GM19239 (cell line): ENCODE results near the gene APLP2.
"Not testable (repeated sequence)": the region's sequence is repeated elsewhere in the genome, so short reads cannot be mapped to it uniquely, and the experiment has no call there.

Experiments used
- DNase-seq: peaks from one replicate; pipeline ENCODE4 v3.0.0; 2011; ENCODE audit warnings: low spot score; ENCODE audit not compliant: insufficient read length
- FAIRE-seq: peaks from 2 replicates; lab custom pipeline; 2011; peaks lifted over from hg19 to GRCh38; lab: Jason Lieb, UNC

The APLP2 gene

DNA sequence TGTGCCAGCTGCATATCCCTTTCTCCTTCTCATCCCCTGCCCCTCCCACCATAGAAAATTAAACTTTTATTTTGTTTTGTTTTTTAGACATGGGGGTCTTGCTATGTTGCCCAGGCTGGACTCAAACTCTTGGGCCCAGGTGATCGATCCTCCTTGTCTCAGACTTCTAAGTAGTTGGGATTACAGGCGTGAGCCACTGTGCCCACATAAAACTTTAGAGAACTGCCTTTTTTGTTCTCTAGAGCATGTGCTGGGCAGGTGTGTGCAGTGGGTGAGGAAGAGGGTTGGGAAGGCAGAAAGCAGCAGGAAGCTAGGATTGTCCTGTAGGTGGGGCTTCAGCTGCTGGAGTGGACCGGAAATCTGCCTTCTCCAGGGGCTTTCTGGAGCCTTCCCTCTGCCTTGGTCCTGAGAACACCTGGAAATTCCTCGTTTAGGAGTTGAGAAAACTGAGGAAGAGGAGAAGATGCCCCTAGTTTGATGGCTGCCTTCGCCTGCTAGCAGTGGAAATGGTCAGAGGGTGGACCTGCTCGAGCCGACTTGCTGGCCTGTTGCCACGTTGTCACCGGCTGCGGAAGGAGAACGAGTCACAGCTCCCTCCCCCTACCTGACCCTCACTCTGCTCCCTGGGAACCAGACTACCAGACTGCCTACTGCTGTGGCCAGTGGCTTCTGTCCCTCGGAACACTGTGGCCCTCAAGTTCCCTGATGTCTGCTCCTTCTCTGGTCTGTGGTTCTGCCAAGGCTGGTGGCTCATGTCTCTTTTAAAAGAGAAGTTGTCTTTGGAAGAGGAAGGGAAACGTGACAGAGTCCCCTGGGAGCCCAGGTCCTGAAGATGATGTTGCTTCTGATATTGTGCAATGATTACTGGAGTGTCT lies 93.9 kb downstream of the APLP2 start:
- FAIRE-seq (no peak), DNase-seq (no peak)

DNA sequence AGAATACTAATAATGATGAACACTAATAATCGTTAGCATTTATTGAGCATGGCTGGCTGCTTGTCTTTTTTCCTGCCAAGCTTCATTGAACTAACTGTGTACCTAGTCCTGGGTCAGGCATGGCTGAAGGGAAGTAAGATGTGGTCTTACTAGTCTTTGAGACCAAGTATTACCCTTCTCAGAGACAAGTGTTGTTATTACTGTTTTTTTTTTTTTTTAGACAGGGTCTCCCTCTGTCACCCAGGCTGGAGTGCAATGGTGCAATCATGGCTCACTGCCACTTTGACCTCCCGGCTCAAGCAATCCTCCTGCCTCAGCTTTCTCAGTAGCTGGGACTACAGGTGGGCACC lies 94.5 kb downstream of the APLP2 start:
- FAIRE-seq: no peak
- DNase-seq: no peak

DNA sequence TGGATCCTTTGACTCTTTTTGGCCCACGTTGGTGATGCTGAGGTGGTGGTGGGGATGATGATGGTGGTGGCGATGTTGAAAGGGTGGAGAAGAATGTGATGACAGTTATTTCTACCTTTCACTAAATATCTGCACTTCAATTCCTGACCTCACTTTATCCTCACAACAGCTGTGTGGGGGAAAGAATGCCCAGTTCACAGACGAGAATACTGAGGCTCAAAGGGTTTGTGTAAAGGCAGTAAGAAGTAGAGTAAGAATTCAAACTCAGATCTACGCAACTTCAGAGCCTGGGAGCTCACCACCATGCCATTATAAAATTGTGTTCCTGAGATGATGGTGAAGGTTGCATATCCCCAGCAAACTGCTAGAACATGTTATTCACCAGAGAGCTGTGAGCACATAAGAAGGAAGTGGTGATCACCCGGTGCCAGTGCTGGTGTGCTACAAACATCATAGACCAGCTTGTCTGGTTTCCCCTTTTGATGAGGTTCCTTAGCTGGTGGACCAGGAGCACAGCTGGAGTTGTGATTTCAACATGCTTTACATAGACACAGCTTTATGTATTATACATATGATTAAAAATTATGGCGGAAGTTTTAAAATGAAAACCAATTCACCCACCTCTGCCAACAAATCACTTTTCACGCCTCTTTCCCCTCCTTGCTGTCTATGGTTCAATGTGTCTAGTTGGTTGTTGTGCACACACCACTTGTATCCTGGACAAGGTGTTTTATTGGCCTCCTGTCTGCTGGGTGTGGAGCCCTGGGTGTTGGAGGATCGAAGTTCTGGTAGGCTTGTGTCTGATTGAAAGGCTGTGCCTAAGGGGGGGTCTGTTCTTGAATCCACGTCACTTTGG lies 96.1 kb downstream of the APLP2 start:
- FAIRE-seq (no peak), DNase-seq (no peak)

DNA sequence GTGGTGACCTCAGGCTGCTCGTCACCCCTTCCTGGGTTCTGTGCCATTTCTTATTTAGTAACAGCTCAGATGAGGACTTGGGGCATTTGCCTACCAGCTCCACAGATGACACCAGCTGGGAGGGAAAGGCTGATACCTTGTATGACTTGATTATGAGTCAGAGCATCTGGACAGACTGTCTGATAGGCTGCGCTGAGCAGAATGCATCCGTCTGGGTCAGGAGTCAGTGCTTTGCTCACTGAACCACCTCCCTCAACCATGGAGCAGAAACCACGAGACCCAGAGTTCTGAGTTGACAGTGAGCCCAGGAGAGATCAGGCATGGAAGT lies 96.7 kb downstream of the APLP2 start:
- no peak for FAIRE-seq
- no peak for DNase-seq

DNA sequence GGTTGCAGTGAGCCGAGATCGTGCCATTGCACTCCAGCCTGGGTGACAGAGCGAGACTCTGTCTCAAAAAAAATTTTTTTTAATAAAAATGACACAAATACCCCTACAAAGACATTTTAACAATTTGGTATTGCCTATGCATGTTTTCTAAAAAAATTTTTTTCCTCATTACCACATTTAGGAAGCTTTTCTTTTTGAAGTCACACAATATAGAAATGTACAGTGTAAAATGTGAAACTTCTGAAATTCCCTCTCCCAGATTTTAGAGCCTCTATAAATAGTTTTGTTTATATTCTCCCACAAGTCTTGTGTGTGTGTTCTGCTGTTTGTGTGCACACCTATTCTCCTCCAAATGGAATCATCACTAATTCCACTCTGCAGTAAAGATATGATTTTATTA lies 97.5 kb downstream of the APLP2 start:
- DNase-seq: no peak
- no peak for FAIRE-seq

DNA sequence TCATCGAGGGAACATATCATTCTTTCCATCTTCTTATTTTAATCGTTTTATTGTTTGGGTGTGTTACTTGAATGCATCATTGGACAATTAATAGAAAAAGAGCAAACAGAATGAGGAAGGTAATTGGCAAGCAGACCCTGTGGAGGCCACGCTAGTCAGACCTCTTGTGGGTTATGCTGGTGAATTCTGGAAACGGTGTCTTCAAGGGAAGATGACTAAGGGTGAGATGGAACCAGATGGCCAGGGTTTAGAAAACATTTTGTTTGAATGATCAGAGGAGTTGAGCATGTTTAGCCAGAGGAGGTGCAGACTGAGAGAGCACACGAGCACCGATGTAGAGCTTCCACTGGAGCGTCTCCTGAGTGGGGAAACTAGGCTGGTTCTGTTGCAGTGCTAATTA lies 98.4 kb downstream of the APLP2 start:
- DNase-seq (no peak), FAIRE-seq (no peak)

DNA sequence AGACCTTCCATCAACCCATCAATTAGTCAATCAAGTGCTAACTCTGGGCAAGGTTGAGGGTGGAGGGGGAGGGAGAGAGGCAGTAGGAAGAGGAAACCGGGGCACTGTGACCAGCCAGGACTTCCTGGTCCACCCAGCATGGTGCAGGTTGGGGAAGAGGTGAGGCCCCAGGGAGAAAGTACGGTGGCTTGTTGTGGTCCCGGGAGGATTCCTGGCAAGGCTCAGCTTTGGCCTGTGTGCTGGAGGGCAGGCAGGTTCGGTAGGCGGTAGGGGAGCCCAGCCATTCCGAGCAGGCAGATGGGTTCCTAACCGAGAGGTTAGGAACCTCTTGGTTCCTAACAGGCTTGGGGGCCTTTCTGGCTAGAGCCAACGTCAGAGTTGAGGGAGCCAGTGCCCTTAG lies 100.7 kb downstream of the APLP2 start:
- DNase-seq: no peak

DNA sequence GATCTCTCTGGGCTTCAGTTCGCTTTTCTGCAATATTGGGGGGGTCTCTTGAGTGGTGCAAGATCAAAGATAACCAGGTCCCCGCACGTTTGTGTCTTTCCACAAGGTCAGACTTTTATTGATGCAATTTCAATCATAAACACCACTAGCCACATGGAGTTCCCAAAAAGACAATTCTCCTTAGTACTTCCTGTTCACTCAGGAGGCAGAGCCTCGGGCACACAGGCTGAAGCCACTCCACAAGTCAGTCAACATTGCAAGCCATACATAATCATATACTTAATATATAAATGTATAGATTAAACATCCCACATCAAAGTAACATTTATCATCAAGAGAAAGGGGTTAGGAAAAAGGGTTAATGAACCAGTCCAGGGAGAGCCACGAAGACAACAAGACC lies 101.8 kb downstream of the APLP2 start:
- no peak for DNase-seq
- FAIRE-seq: no peak

More for the DNA sequence above, 100.7 kb downstream of the APLP2 start:
- FAIRE-seq: no peak

DNA sequence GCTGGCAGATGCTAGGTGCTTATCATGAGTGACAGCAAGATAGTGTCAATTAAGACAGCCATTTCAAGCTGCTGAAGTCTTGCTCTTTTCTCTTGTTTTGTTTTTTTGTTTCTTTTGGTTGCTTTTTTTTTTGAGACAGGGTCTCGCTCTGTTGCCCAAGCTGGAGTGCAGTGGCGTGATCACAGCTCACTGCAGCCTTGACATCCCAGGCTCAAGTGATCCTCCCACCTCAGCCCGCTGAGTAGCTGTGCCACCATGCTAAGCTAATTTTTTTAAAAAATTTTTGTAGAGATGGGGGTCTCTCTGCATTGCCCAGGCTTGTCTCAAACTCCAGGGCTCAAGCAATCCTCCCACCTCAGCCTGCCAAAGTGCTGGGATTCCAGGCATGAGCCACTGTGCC lies 102.3 kb downstream of the APLP2 start:
- FAIRE-seq: not testable (repeated sequence)

DNA sequence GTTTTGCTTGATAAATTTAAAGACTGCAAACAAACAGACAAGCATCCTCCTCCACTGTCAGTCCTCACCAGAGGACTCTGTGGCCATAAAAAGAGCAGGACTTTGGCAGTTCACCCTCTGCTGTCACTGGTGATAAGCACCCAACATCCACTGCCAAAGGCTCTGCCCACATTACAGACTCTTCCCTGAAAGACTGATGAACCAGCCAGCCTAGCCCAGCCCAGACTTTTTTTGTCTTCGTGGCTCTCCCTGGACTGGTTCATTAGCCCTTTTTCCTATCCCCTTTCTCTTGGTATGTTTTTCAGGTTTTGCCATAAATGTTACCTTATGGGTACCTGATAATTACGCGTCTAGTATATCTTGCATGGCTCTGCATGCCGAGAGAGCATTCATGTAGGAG lies 104.9 kb downstream of the APLP2 start:
- DNase-seq (no peak), FAIRE-seq (no peak)

More for the DNA sequence above, 102.3 kb downstream of the APLP2 start:
- DNase-seq: not testable (repeated sequence)

DNA sequence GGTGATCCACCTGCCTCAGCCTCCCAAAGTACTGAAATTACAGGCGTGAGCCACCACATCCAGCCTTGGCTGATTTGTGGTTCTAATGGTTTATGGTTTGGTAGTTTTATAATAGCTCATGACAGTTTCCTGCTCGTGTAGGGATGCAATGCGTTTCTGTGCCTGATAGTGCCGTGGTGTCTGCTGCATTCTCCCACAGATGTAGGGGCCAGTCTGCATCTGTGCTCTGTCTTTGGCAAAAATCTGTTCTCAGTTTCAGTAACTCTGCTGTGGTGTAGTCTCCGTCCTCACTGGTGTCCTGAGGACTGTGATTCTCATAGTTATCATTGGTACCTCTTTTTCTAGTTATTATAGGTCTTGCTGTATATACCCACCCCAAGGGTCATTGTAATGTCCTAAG lies 106.2 kb downstream of the APLP2 start:
- FAIRE-seq: no peak
- DNase-seq: no peak

DNA sequence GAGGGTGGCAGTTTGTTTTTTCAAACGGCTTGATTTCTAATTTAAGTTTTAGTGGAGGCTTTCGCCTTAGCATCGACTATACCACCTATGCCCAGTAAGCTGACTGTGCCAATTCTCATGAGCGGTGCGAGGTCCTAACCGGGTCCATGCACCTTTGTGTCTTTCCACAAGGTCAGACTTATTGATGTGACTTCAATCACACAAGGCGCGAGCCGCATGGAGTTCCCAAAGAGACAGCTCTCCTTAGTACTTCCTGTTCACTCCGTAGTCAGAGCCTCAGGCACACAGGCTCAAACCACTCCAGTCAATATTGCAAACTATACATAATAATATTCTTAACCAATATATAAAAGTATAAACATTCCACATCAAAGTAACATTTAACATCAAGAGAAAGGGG lies 108.1 kb downstream of the APLP2 start:
- FAIRE-seq (no peak), DNase-seq (no peak)

DNA sequence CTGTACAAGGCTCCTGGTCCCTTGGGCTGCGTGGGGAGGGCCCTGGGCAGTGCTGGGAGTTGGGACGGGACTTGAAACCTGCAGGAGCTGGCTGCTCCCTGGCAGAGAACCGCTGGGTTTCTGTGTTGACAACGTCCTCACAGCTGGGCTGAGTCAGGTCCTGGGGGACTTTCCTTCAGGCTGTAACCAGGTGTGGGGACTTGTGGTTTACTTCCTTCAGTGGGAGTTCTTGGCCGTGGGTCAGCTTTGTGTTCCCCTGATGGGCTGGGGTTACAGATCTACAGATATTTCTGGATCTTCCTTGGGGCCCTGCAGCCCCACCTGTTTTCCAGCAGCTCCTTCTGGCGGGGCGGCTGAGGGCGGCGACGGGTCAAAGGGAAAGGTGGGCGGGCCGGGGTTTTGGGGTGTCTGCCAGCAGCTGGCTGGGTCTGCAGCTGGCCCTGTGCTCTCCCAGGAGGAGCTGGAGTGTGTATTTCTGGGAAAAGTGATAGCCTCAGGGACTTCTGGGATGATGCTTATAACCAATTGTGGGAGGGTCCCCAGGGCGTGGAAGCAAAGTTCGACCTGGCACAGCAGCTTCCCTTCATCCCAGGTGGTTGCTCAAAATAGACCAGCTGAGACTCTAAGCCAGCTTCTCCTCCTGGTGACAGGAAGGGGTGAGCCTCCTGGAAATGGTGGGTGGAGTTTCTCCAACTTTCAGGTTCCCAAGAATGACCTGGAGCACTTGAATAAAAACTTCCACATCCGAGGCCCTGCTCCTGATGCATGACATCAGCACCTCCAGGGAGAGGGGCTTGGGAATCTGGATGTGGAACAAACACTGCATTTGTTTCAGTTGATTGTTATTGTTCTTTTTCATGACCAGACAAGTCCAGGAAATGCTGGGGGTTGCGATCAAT lies 109.0 kb downstream of the APLP2 start:
- no peak for DNase-seq
- no peak for FAIRE-seq

DNA sequence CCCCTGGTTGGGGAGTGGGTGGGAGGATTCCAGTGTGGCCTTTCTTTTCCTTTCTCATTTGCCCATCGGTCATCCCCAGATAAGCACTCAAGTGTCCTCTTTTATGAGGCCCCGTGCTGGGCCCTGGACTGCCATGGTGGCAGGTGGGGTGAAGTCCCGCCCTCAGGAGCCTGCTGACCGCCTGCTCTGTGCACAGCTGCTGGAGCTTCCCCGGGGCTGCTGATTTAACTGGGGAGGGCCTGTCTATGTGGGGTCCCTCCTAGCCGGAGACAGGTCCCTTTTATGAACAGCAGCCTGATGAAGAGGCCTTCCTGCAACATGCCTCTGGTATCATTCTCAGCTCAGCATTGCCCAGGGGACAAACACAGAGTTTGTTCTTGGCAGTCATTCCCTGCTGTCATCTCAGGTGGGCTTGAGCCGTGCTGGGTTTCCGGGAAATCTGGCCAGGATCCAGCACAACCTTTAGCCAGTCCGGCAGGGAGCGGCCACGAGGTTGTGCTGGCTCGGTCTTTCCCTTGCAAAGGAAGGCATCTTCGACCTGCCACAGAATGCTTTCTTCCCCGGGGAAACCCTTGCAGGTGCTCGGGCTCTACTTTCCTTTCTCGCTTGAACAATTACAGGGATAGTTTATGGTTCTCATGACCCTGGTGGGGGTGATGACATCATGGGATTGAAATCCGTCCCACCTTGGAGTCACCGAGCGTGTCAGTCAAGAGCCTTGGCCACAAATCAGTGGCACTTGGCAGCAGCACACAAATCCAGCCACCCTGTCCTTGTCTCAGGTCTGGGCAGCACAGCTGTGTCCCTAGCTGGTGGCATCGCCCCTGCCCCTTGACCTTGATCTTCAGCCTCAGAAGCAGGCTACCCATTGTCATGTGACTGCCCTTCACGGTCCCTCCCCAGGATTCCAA lies 110.0 kb downstream of the APLP2 start:
- no peak for FAIRE-seq
- no peak for DNase-seq

DNA sequence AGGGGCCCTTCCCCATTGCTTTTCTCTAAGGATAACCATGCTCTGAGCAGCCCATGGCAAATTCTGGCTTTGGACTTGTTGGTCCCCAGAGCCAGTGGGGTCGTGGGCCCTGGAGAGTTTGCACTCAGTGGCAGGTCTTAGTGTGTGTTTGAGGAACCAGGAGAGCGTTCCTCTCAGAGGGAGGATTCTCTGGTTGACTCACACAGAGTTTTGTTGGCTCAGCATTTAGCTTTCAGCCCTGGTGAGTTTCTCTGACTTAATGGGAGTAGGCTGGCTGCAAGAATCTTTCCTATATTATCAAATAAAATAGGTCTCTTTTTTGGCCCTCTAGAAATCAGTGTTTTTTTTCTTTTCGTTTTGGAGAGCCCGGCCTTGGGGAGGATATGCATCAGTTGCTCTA lies 110.8 kb downstream of the APLP2 start:
- no peak for DNase-seq
- peak; percentile 21 for FAIRE-seq

DNA sequence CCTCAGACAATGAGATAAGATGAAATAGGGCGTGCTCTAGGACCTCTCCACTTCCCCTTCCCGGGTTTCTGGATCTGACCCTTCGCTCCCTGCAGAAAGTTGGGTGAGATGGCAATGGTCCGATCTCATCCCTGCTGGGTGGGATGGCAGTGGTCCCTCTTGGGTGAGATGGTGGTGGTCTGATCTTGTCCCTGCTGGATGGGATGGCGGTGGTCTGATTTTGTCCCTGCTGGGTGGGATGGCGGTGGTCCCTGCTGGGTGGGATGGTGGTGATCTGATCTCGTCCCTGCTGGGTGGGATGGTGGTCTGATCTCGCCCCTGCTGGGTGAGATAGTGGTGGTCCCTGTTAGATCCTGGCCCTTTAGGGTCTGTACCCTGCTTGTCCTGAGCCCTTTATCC lies 111.2 kb downstream of the APLP2 start:
- no peak for DNase-seq
- no peak for FAIRE-seq

DNA sequence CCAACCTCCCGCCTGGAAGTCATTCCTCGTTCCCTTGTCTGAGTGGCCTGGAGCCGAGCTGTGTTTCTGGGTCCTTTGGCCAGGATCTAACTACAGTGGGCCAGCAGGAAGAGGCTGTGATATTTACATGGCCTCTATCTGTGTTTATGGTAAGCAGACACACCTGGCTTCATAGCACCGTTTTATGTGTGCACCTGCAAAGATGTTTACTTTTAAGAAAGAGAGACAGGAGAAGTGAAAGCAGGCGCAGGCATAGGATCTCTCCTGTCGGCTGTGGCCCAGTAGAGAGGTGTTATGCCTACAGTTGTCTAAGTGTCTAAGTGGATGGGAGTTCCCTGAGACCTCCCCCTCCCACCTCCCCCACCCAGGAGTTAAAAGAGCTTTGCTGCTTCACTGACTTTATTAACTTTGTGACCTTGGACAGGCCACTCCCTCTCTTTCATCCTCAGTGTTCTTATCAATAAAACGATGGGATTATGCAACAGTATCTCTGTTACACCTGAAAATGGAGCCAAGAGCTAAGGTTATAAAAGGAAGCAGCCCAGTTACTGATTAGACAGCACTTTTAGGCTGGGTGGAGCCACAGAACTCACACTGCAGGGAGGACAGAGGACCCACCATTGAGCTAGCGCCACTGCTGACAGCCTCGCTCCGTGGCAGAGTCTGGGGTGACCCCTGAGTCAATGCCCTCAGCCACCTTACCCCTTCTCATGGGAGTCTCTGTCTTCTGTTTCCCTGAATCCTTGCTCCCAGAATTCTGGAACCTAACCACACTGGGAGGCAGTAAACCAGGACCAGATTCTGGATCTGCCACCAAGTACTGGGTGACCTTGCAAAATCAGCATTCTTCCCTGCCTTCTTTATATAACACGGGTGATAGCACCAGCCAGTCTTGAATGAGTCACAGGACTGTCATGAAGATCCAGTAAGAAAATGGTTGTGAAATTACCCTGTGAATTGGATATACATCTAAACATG lies 111.9 kb downstream of the APLP2 start:
- FAIRE-seq (peak; percentile 64), DNase-seq (no peak)

DNA sequence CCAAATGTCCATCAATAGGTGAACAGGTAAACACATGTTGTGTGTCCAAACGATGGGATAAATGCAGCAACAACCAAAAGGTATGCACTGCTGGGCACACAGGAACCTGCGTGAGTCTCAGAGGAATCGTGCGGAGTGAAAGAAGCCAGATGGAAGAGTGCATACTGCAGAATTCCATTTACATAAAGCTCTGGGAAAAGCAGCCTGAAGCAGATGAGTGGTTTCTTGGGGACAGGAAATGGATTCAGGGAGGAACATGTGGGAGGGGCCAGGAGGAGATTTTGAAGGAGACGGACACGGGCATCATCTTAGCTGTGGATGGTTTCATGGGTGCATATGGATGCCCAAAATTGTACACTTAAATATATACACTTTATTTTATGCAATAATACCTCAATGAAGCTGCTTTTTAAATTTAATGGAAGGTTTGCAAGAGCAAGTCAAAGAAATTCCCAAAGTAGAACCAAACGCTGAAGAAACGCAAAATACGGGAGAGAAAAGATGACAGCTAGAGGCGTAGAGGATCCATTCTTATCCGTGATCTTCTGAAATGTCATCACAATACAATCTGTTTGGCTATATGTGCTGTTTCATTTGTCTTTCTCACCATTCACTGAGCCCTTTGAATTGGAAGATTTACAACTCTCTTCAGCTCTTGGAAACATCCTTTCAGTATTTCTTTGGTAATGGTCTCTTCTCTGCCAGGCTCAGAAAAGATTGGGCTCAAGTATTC lies 114.3 kb downstream of the APLP2 start:
- no peak for FAIRE-seq
- no peak for DNase-seq
